HCT116 (cell line): ENCODE measurements around the gene FREM3. TPM values are rescaled to one million over a fixed set of nuclear protein-coding genes. Genes with fewer than 3 reads are reported as not detected.

Source experiments
- ATAC-seq: fragments of 200-7000 bp; cut with Tn5 transposase; 2 replicates; pipeline ENCODE4 v1.9.1; 2020; ENCODE audit warnings: mild to moderate bottlenecking, moderate library complexity
- BruUV-seq: library from RNA; stranded (reverse); fragments of 400-500 nt; replicated peaks from 2 replicates; lab custom pipeline; 2021; lab: Mats Ljungman, UMichigan
- CTCF ChIA-PET: fragments of 300-600 bp; sonication (Branson Sonifier 250); formaldehyde crosslinking; loops from one replicate; lab custom pipeline; 2021; ENCODE audit warnings: antibody characterized with exemption; lab: Charles Lee
- POLR2A ChIA-PET: fragments of 300-600, 350-600 bp; sonication (Branson Sonifier 250); formaldehyde crosslinking; loops from one replicate; lab custom pipeline; 2021; ENCODE audit warnings: antibody characterized with exemption; lab: Charles Lee
- RAD21 ChIA-PET, 2 experiments: fragments of 300-600 bp; sonication (Branson Sonifier 250); formaldehyde crosslinking; loops; one replicate each; lab custom pipeline; 2023; ENCODE audit warnings: low total read pairs in 2 of 2; ENCODE audit not compliant: uncharacterized antibody in 2 of 2, unreplicated experiment in 2 of 2, low non-redundant PET in 1 of 2; lab: Charles Lee
- DNase-seq: peaks from one replicate; pipeline ENCODE4 v3.0.0-alpha.2; 2010; ENCODE audit warnings: low read depth, low spot score
- H2AFZ ChIP-seq: fragments of 200-600 bp; shearing (Covaris generic), sonication (generic); 2 replicates; pipeline ENCODE4 v1.6.1; 2017; ENCODE audit warnings: low read depth, mixed run types, mixed read lengths, antibody characterized with exemption, low read length; ENCODE audit not compliant: poor library complexity, severe bottlenecking
- H3K27ac ChIP-seq: 2 replicates; pipeline ENCODE4 v1.5.1; 2012; ENCODE audit warnings: low read depth, low read length
- H3K27me3 ChIP-seq: fragments of 200-600 bp; sonication (generic); 2 replicates; pipeline ENCODE4 v1.6.1; 2016; ENCODE audit warnings: mixed run types, low read length, mixed read lengths; ENCODE audit not compliant: insufficient read depth
- H3K36me3 ChIP-seq, 2 experiments: fragments of 200-500 bp in 1 of 2; fragments of 200-600 bp in 1 of 2; sonication (Bioruptor generic) in 1 of 2; sonication (generic) in 1 of 2; 2 replicates each; pipeline versions ENCODE4 v1.5.1 to v1.6.1; 2014 to 2016; ENCODE audit warnings: low read length in 2 of 2, inconsistent platforms in 1 of 2, mixed read lengths in 1 of 2, mixed run types in 1 of 2; ENCODE audit not compliant: insufficient read depth in 2 of 2, control insufficient read depth in 1 of 2
- H3K4me1 ChIP-seq, 2 experiments: fragments of 200-600 bp in 1 of 2; sonication (generic) in 1 of 2; 2 replicates each; pipeline versions ENCODE4 v1.5.1 to v1.6.1; 2012 to 2017; ENCODE audit warnings: low read length in 2 of 2, inconsistent platforms in 1 of 2, mild to moderate bottlenecking in 1 of 2, mixed read lengths in 1 of 2, mixed run types in 1 of 2, moderate library complexity in 1 of 2; ENCODE audit not compliant: insufficient read depth in 2 of 2, control insufficient read depth in 1 of 2
- H3K4me2 ChIP-seq: fragments of 200-600 bp; sonication (generic); 2 replicates; pipeline ENCODE4 v1.6.1; 2017; ENCODE audit warnings: mixed run types, low read length, mixed read lengths
- H3K4me3 ChIP-seq, 2 experiments: fragments of 200-600 bp in 1 of 2; sonication (generic) in 1 of 2; replicated peaks in 1 of 2; 2 replicates each; pipeline ENCODE4 v1.5.1; 2011 to 2016; ENCODE audit warnings: low read length in 2 of 2, control low read depth in 1 of 2, low read depth in 1 of 2, mild to moderate bottlenecking in 1 of 2, mixed read lengths in 1 of 2, mixed run types in 1 of 2
- H3K79me2 ChIP-seq: fragments of 200-600 bp; sonication (generic); 2 replicates; pipeline ENCODE4 v1.6.1; 2017; ENCODE audit warnings: mild to moderate bottlenecking, mixed run types, low read length, moderate library complexity, mixed read lengths; ENCODE audit not compliant: insufficient read depth
- H3K9ac ChIP-seq: fragments of 200-600 bp; sonication (generic); 2 replicates; pipeline ENCODE4 v1.6.1; 2016; ENCODE audit warnings: low read length, mixed read lengths
- H3K9me2 ChIP-seq: fragments of 200-600 bp; sonication (generic), shearing (Covaris generic); 2 replicates; pipeline ENCODE4 v1.6.1; 2017; ENCODE audit warnings: mixed run types, mild to moderate bottlenecking, moderate library complexity; ENCODE audit not compliant: insufficient read depth
- H3K9me3 ChIP-seq, 2 experiments: fragments of 200-500 bp in 1 of 2; fragments of 200-600 bp in 1 of 2; sonication (Bioruptor generic) in 1 of 2; sonication (generic) in 1 of 2; 2 replicates each; pipeline ENCODE4 v1.6.1; 2014 to 2017; ENCODE audit warnings: low read length in 2 of 2, mixed read lengths in 2 of 2, inconsistent platforms in 1 of 2, low read depth in 1 of 2, mild to moderate bottlenecking in 1 of 2, mixed run types in 1 of 2, moderate library complexity in 1 of 2; ENCODE audit not compliant: control insufficient read depth in 1 of 2, insufficient read depth in 1 of 2
- H4K20me1 ChIP-seq: fragments of 200-600 bp; sonication (generic), shearing (Covaris generic); 2 replicates; pipeline ENCODE4 v1.6.1; 2017; ENCODE audit warnings: mixed run types, mild to moderate bottlenecking, moderate library complexity; ENCODE audit not compliant: insufficient read depth
- ATF3 ChIP-seq: IDR thresholded peaks from 2 replicates; pipeline ENCODE4 v1.6.1; 2012
- CBX3 ChIP-seq: IDR thresholded peaks from 2 replicates; pipeline ENCODE4 v1.6.1; 2012; ENCODE audit warnings: low read depth
- EGR1 ChIP-seq: IDR thresholded peaks from 2 replicates; pipeline ENCODE4 v1.6.1; 2012; ENCODE audit warnings: low read depth
- ELF1 ChIP-seq: IDR thresholded peaks from 2 replicates; pipeline ENCODE4 v1.6.1; 2012; ENCODE audit warnings: low read depth, borderline replicate concordance
- EZH2 ChIP-seq: fragments of 200-600 bp; sonication (generic); IDR thresholded peaks from 2 replicates; pipeline ENCODE4 v1.6.1; 2017; ENCODE audit warnings: antibody characterized with exemption, mixed run types
- FOSL1 ChIP-seq: IDR thresholded peaks from 2 replicates; pipeline ENCODE4 v1.6.1; 2012; ENCODE audit warnings: low read depth
- JUND ChIP-seq: IDR thresholded peaks from 2 replicates; pipeline ENCODE4 v1.6.1; 2012
- POLR2A ChIP-seq: IDR thresholded peaks from 2 replicates; pipeline ENCODE4 v1.7.0; 2011; ENCODE audit warnings: borderline replicate concordance; ENCODE audit not compliant: insufficient read depth, insufficient read length; ENCODE audit errors: extremely low read depth
- RAD21 ChIP-seq: IDR thresholded peaks from 2 replicates; pipeline ENCODE4 v1.6.1; 2012; ENCODE audit warnings: low read depth, mild to moderate bottlenecking
- SIN3A ChIP-seq: IDR thresholded peaks from 2 replicates; pipeline ENCODE4 v1.6.1; 2012; ENCODE audit warnings: low read depth
- SP1 ChIP-seq: IDR thresholded peaks from 2 replicates; pipeline ENCODE4 v1.6.1; 2012; ENCODE audit warnings: low read depth
- SRF ChIP-seq: IDR thresholded peaks from 2 replicates; pipeline ENCODE4 v1.6.1; 2012; ENCODE audit warnings: low read depth
- TCF7L2 ChIP-seq: IDR thresholded peaks from 2 replicates; pipeline ENCODE4 v1.7.0; 2011; ENCODE audit warnings: borderline replicate concordance, inconsistent platforms; ENCODE audit not compliant: insufficient read depth, insufficient read length; ENCODE audit errors: extremely low read depth
- YY1 ChIP-seq: IDR thresholded peaks from 2 replicates; pipeline ENCODE4 v1.6.1; 2011; ENCODE audit warnings: low read length, low read depth, moderate library complexity, mild to moderate bottlenecking; ENCODE audit not compliant: insufficient replicate concordance; ENCODE audit errors: extremely low read depth
- ZFX ChIP-seq: fragments of 450-650 bp; IDR thresholded peaks from 2 replicates; pipeline ENCODE4 v1.6.1; 2017
- ZNF274 ChIP-seq: fragments of 200-500 bp; sonication (Bioruptor generic); IDR thresholded peaks from 2 replicates; pipeline ENCODE4 v1.6.1; 2014; ENCODE audit warnings: mild to moderate bottlenecking, low read depth, low read length, inconsistent platforms
- intact Hi-C: fragments of 100-400 bp; cut with micrococcal nuclease; formaldehyde crosslinking; loops from 2 replicates; pipeline ENCODE4 v1.10.0; 2022
- total RNA-seq: library from RNA; stranded (reverse); gene quantifications from one replicate; pipeline ENCODE4 v1.2.1, GENCODE V29; 2021; ENCODE audit not compliant: unreplicated experiment
- TF ChIP-seq, protein P1 (sequence below): IDR thresholded peaks from 2 replicates; pipeline ENCODE4 v1.6.1; 2012; ENCODE audit warnings: low read depth

The FREM3 gene
- total RNA-seq, 1 experiment from 2014 or later, result not detected

DNA sequence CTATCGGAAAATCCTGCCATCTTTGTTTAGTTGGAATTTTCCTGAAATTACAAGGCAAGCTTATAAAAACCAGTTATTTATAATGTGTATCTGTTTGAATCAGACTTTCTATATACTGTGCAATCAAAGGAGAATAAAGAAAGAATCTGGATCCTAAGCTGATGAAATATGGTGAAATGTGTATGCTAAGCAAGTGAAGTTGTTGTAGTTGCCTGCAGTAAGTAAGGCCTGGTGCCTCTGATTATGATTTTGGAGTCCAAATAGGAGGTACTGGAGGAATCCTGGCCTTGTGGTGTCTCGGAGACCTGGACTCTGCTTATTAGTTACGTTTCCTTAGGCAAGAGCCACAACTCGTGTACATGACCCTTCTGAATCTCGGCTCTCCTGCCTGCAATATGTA lies 13.1 kb upstream of the FREM3 start:
- BruUV-seq, result no TSS peak
- H3K27me3 ChIP-seq, result no peaks in the 10 kb centered on the region
- H3K4me2 ChIP-seq, result no peak overlapping the region
- H3K4me1 ChIP-seq, result no peaks in the 10 kb centered on the region
- no peak for DNase-seq
- no peaks in the 10 kb centered on the region for H3K79me2 ChIP-seq
- no peaks in the 10 kb centered on the region for H3K9me3 ChIP-seq
- no peak overlapping the region for H3K4me3 ChIP-seq
- H3K9ac ChIP-seq, result no peak overlapping the region
- TF ChIP-seq ATF3 (no peak), EGR1 (no peak), ELF1 (no peak), SIN3A (no peak), POLR2A (no peak), JUND (no peak), CBX3 (no peak), YY1 (no peak), SRF (no peak), SP1 (no peak)
- ATAC-seq, result no peak
- ChIA-PET RAD21 (no interaction called here), POLR2A (no interaction called here), CTCF (no interaction called here)
- intact Hi-C loops, result no loop called here
- no peak overlapping the region for H2AFZ ChIP-seq
- H3K36me3 ChIP-seq, result no peaks in the 10 kb centered on the region
- no peaks in the 10 kb centered on the region for H4K20me1 ChIP-seq
- H3K9me2 ChIP-seq, result no peaks in the 10 kb centered on the region
- no peak overlapping the region for H3K27ac ChIP-seq

DNA sequence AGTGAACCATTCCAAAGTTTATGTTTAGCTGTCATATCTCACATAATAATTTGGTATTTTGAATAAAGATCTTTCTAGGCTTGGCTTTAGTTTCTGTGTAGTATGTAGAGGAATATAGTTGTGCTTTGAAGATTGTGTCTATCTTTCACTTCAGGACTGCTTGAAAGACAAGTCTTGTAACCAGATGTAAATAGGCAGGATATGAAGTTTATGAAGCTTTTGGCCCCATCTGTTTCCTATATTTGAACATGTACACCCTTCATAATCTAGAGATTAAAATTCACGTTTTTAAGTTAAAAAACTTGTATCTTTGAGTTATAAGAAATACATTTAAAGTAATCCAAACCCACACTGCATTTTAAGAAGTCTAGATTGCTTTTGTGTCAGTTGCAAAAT lies 11.7 kb upstream of the FREM3 start:
- POLR2A ChIA-PET, result no interaction called here
- ATAC-seq, result no peak
- no peaks in the 10 kb centered on the region for H3K36me3 ChIP-seq
- no TSS peak for BruUV-seq
- RAD21 ChIA-PET, result no interaction called here
- TF ChIP-seq ATF3 (no peak), RAD21 (no peak), ELF1 (no peak), ZNF274 (no peak), TCF7L2 (no peak), POLR2A (no peak), YY1 (no peak), SP1 (no peak), CBX3 (no peak), EZH2 (no peak), FOSL1 (no peak), EGR1 (no peak), SIN3A (no peak), ZFX (no peak)
- TF ChIP-seq, protein P1, sequence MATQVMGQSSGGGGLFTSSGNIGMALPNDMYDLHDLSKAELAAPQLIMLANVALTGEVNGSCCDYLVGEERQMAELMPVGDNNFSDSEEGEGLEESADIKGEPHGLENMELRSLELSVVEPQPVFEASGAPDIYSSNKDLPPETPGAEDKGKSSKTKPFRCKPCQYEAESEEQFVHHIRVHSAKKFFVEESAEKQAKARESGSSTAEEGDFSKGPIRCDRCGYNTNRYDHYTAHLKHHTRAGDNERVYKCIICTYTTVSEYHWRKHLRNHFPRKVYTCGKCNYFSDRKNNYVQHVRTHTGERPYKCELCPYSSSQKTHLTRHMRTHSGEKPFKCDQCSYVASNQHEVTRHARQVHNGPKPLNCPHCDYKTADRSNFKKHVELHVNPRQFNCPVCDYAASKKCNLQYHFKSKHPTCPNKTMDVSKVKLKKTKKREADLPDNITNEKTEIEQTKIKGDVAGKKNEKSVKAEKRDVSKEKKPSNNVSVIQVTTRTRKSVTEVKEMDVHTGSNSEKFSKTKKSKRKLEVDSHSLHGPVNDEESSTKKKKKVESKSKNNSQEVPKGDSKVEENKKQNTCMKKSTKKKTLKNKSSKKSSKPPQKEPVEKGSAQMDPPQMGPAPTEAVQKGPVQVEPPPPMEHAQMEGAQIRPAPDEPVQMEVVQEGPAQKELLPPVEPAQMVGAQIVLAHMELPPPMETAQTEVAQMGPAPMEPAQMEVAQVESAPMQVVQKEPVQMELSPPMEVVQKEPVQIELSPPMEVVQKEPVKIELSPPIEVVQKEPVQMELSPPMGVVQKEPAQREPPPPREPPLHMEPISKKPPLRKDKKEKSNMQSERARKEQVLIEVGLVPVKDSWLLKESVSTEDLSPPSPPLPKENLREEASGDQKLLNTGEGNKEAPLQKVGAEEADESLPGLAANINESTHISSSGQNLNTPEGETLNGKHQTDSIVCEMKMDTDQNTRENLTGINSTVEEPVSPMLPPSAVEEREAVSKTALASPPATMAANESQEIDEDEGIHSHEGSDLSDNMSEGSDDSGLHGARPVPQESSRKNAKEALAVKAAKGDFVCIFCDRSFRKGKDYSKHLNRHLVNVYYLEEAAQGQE, result no peak
- H3K9me2 ChIP-seq, result no peaks in the 10 kb centered on the region
- H2AFZ ChIP-seq, result no peak overlapping the region
- no peak for DNase-seq
- no peaks in the 10 kb centered on the region for H3K4me1 ChIP-seq
- no peak overlapping the region for H3K27ac ChIP-seq
- H3K79me2 ChIP-seq, result no peaks in the 10 kb centered on the region
- H3K9me3 ChIP-seq, result no peaks in the 10 kb centered on the region
- H4K20me1 ChIP-seq, result no peaks in the 10 kb centered on the region
- no peak overlapping the region for H3K4me3 ChIP-seq
- CTCF ChIA-PET, result no interaction called here
- H3K9ac ChIP-seq, result no peak overlapping the region
- intact Hi-C loops, result no loop called here
- H3K4me2 ChIP-seq, result no peak overlapping the region
- H3K27me3 ChIP-seq, result no peaks in the 10 kb centered on the region
